ENCODE data around the gene SIVA1.
A peak's percentile ranks its signal among the peaks of the same experiment; 100 is the strongest.

Gene SIVA1

GRCh38 chr14:104795781-104796686 is 43.1 kb downstream of the SIVA1 start:
- peak in 1 of 3 donors; percentile 46 for DNase-seq (ENCODE audit: low read depth in 2 of 3, low spot score in 1 of 3)

GRCh38 chr14:104796687-104797081 is 43.7 kb downstream of the SIVA1 start:
- DNase-seq (ENCODE audit: low read depth in 2 of 3, low spot score in 1 of 3) = no peak

- DNase-seq (ENCODE audit: low read depth in 2 of 3, low spot score in 1 of 3) = no peak
Observed at GRCh38 chr14:104797115-104798044, 44.4 kb downstream of the SIVA1 start.

- DNase-seq (ENCODE audit: low read depth in 2 of 3, low spot score in 1 of 3) = no peak
Observed at GRCh38 chr14:104798300-104799243, 45.6 kb downstream of the SIVA1 start.

GRCh38 chr14:104799244-104800014 is 46.5 kb downstream of the SIVA1 start:
- no peak for DNase-seq (ENCODE audit: low read depth in 2 of 3, low spot score in 1 of 3)

GRCh38 chr14:104800015-104800770 is 47.2 kb downstream of the SIVA1 start:
- peak; percentile 34 to 69 (median 64) for DNase-seq (ENCODE audit: low read depth in 2 of 3, low spot score in 1 of 3)

GRCh38 chr14:104800771-104801519 is 48.0 kb downstream of the SIVA1 start, which contains the start of gene ZBTB42:
TSS of gene ZBTB42 (plus strand) at chr14:104801101. CDS start at chr14:104801198, 97 bp downstream.
- DNase-seq (ENCODE audit: low read depth in 2 of 3, low spot score in 1 of 3) = peak in 1 of 3 donors; percentile 56

GRCh38 chr14:104801520-104802393 is 48.8 kb downstream of the SIVA1 start:
- DNase-seq (ENCODE audit: low read depth in 2 of 3, low spot score in 1 of 3) = no peak

GRCh38 chr14:104802394-104803184 is 49.6 kb downstream of the SIVA1 start:
- no peak for DNase-seq (ENCODE audit: low read depth in 2 of 3, low spot score in 1 of 3)

GRCh38 chr14:104803280-104803911 is 50.4 kb downstream of the SIVA1 start:
- no peak for DNase-seq (ENCODE audit: low read depth in 2 of 3, low spot score in 1 of 3)

- no peak for DNase-seq (ENCODE audit: low read depth in 2 of 3, low spot score in 1 of 3)
Observed at GRCh38 chr14:104803912-104804410, 51.0 kb downstream of the SIVA1 start.

GRCh38 chr14:104804481-104805325 is 51.8 kb downstream of the SIVA1 start:
- DNase-seq (ENCODE audit: low read depth in 2 of 3, low spot score in 1 of 3) = no peak

- no peak for DNase-seq (ENCODE audit: low read depth in 2 of 3, low spot score in 1 of 3)
Observed at GRCh38 chr14:104805326-104805678, 52.4 kb downstream of the SIVA1 start.

- DNase-seq (ENCODE audit: low read depth in 2 of 3, low spot score in 1 of 3) = no peak
Observed at GRCh38 chr14:104805941-104806624, 53.1 kb downstream of the SIVA1 start.

Data from stimulated activated CD4-positive, alpha-beta T cell treated with anti-CD3 and anti-CD28 coated beads, Interleukin-12 subunit alpha, Interleukin-12 subunit beta, amount 100 ng/mL, for 48 hours (primary cell).